CD14-positive monocyte (primary cell): Measurements from ENCODE around the gene TEX54. TPM values are rescaled to one million over a fixed set of nuclear protein-coding genes. Genes with fewer than 3 reads are reported as not detected.

Experiments
- DNase-seq, 3 donors: peaks; one replicate each; pipeline ENCODE4 v3.0.0-alpha.2; 2011 to 2022
- H2AFZ ChIP-seq: 2 replicates; pipeline ENCODE4 v1.6.0; 2012; ENCODE audit warnings: mild to moderate bottlenecking, low read depth, low read length, inconsistent platforms; ENCODE audit not compliant: insufficient read depth, poor library complexity, severe bottlenecking
- H3K27ac ChIP-seq, 2 donors: 1 replicate in 1 of 2; 2 replicates in 1 of 2; pipeline ENCODE4 v1.5.1; 2012 to 2013; ENCODE audit warnings: low read length in 2 of 2, control low read depth in 1 of 2, inconsistent platforms in 1 of 2, low read depth in 1 of 2, mild to moderate bottlenecking in 1 of 2
- H3K27me3 ChIP-seq, 2 donors: one replicate each; pipeline versions ENCODE4 v1.6.0 to v1.6.1; 2011 to 2013; ENCODE audit warnings: low read length in 2 of 2; ENCODE audit not compliant: control insufficient read depth in 2 of 2, insufficient read depth in 2 of 2
- H3K36me3 ChIP-seq, 2 donors: replicated peaks in 1 of 2; 1 replicate in 1 of 2; 2 replicates in 1 of 2; pipeline versions ENCODE4 v1.5.1 to v1.6.1; 2012 to 2013; ENCODE audit warnings: low read length in 2 of 2, control low read depth in 1 of 2, inconsistent platforms in 1 of 2, mild to moderate bottlenecking in 1 of 2; ENCODE audit not compliant: insufficient read depth in 2 of 2, control insufficient read depth in 1 of 2
- H3K4me1 ChIP-seq, 2 donors: 1 replicate in 1 of 2; 2 replicates in 1 of 2; pipeline versions ENCODE4 v1.5.1 to v1.6.1; 2012 to 2013; ENCODE audit warnings: low read length in 2 of 2, control low read depth in 1 of 2, inconsistent platforms in 1 of 2, mild to moderate bottlenecking in 1 of 2, moderate library complexity in 1 of 2; ENCODE audit not compliant: insufficient read depth in 2 of 2, control insufficient read depth in 1 of 2
- H3K4me2 ChIP-seq: replicated peaks from 2 replicates; pipeline ENCODE3; 2012; ENCODE audit warnings: low read length, moderate library complexity, mild to moderate bottlenecking; ENCODE audit not compliant: poor library complexity, severe bottlenecking; ENCODE audit errors: extremely low read depth
- H3K4me3 ChIP-seq, 3 experiments: fragments of 200-600 bp in 1 of 3; sonication (generic) in 1 of 3; replicated peaks in 1 of 3; 1 replicate in 2 of 3; 2 replicates in 1 of 3; pipeline ENCODE4 v1.5.1; 2011 to 2013; ENCODE audit warnings: low read length in 3 of 3, mild to moderate bottlenecking in 3 of 3, control low read depth in 2 of 3, low read depth in 2 of 3, inconsistent platforms in 1 of 3, moderate library complexity in 1 of 3
- H3K79me2 ChIP-seq: 2 replicates; pipeline ENCODE4 v1.6.0; 2012; ENCODE audit warnings: mild to moderate bottlenecking, control low read depth, inconsistent platforms, low read length, moderate library complexity; ENCODE audit not compliant: insufficient read depth
- H3K9ac ChIP-seq: 2 replicates; pipeline ENCODE4 v1.6.0; 2017; ENCODE audit warnings: low read length, mild to moderate bottlenecking; ENCODE audit not compliant: insufficient read depth, poor library complexity, severe bottlenecking
- H3K9me3 ChIP-seq, 2 donors: replicated peaks in 1 of 2; 1 replicate in 1 of 2; 2 replicates in 1 of 2; pipeline versions ENCODE4 v1.5.1 to v1.6.1; 2012 to 2013; ENCODE audit warnings: low read length in 2 of 2, control low read depth in 1 of 2; ENCODE audit not compliant: control insufficient read depth in 1 of 2, insufficient read depth in 1 of 2
- H4K20me1 ChIP-seq: 2 replicates; pipeline ENCODE4 v1.6.0; 2012; ENCODE audit warnings: mild to moderate bottlenecking, low read length, control low read depth, moderate library complexity; ENCODE audit not compliant: insufficient read depth
- H3K27ac Mint-ChIP-seq, 7 donors: one replicate each; pipeline ENCODE4 v1.8.0; 2020; ENCODE audit warnings: mild to moderate bottlenecking in 7 of 7, mixed read lengths in 7 of 7, moderate library complexity in 6 of 7, inconsistent platforms in 2 of 7
- H3K27me3 Mint-ChIP-seq, 3 donors: one replicate each; pipeline ENCODE4 v1.8.0; 2021 to 2022; ENCODE audit warnings: low read depth in 3 of 3, mild to moderate bottlenecking in 3 of 3, mixed read lengths in 3 of 3, moderate library complexity in 3 of 3, inconsistent platforms in 1 of 3
- H3K36me3 Mint-ChIP-seq, 2 donors: one replicate each; pipeline ENCODE4 v1.8.0; 2020; ENCODE audit warnings: mixed read lengths in 2 of 2, inconsistent platforms in 1 of 2, mild to moderate bottlenecking in 1 of 2
- H3K4me1 Mint-ChIP-seq: one replicate; pipeline ENCODE4 v1.8.0; 2020; ENCODE audit warnings: mild to moderate bottlenecking, mixed read lengths
- H3K4me3 Mint-ChIP-seq, 2 donors: one replicate each; pipeline ENCODE4 v1.8.0; 2020; ENCODE audit warnings: mild to moderate bottlenecking in 2 of 2, mixed read lengths in 2 of 2, moderate library complexity in 1 of 2
- H3K9me3 Mint-ChIP-seq, 7 donors: one replicate each; pipeline ENCODE4 v1.8.0; 2020 to 2022; ENCODE audit warnings: mixed read lengths in 7 of 7, mild to moderate bottlenecking in 6 of 7, moderate library complexity in 6 of 7, inconsistent platforms in 2 of 7
- CTCF ChIP-seq: fragments of 200-600 bp; IDR thresholded peaks from one replicate; pipeline ENCODE4 v1.8.0; 2022; ENCODE audit warnings: antibody characterized with exemption, mild to moderate bottlenecking
- WGBS: methylation state at CpG from one replicate; pipeline ENCODE4 v1.1.5; 2013; ENCODE audit warnings: missing lambda C conversion rate; ENCODE audit not compliant: insufficient coverage; 5-methylcytosine and 5-hydroxymethylcytosine counted together
- intact Hi-C, 2 donors: fragments of 100-400 bp; cut with micrococcal nuclease; formaldehyde crosslinking; loops; one replicate each; pipeline versions ENCODE4 v1.15.0 to v1.15.1; 2023
- polyA plus RNA-seq, 3 donors: library from polyadenylated mRNA; depleted of rRNA in 1 of 3; unstranded in 2 of 3; stranded (reverse) in 1 of 3; fragments of 300-500 nt in 2 of 3; fragments of >200 nt in 1 of 3; fragmentation: Illumina TruSeq in 2 of 3; gene quantifications; 1 replicate in 2 of 3; 2 replicates in 1 of 3; pipeline ENCODE4 v1.2.3, GENCODE V29; 2012 to 2021

Gene TEX54
- polyA plus RNA-seq, 3 donors, result 0.74 TPM; not detected in 2

- WGBS, result 38% methylated on average over 3 of the region's 3 CpGs
- H3K9ac ChIP-seq, result no peak overlapping the region
- peaks cover 33% of the 10 kb centered on the region for H4K20me1 ChIP-seq
- H3K4me1 ChIP-seq, result peaks cover 29 to 36% of the 10 kb centered on the region in 2 donors
- Mint-ChIP-seq H3K4me3 (no peak overlapping the region), H3K9me3 (no peaks in the 10 kb centered on the region), H3K27me3 (no peaks in the 10 kb centered on the region), H3K4me1 (peaks cover 38% of the 10 kb centered on the region), H3K27ac (peak overlapping the region in 1 of 7 donors; percentile 54), H3K36me3 (peaks cover 29 to 31% of the 10 kb centered on the region in 2 donors)
- no peak overlapping the region for H3K4me3 ChIP-seq
- peak overlapping the region in 1 of 2 donors; percentile 44 for H3K27ac ChIP-seq
- H3K36me3 ChIP-seq, result peaks cover 25 to 33% of the 10 kb centered on the region in 2 donors
- no peak for TF ChIP-seq CTCF
- no peak overlapping the region for H3K4me2 ChIP-seq
- DNase-seq, result no peak
- H3K9me3 ChIP-seq, result no peaks in the 10 kb centered on the region
- no peaks in the 10 kb centered on the region for H3K27me3 ChIP-seq
- H3K79me2 ChIP-seq, result peaks cover 42% of the 10 kb centered on the region
- intact Hi-C loops, result loop anchor here in 1 of 2 donors (10.0 kb wide), 1 partner anchor 237 kb away; the partner anchor contains the start of genes EML3 and ROM1
- H2AFZ ChIP-seq, result no peak overlapping the region
Measured at GRCh38 chr11:62851807-62852522, 19.3 kb upstream of the TEX54 start.

DNA sequence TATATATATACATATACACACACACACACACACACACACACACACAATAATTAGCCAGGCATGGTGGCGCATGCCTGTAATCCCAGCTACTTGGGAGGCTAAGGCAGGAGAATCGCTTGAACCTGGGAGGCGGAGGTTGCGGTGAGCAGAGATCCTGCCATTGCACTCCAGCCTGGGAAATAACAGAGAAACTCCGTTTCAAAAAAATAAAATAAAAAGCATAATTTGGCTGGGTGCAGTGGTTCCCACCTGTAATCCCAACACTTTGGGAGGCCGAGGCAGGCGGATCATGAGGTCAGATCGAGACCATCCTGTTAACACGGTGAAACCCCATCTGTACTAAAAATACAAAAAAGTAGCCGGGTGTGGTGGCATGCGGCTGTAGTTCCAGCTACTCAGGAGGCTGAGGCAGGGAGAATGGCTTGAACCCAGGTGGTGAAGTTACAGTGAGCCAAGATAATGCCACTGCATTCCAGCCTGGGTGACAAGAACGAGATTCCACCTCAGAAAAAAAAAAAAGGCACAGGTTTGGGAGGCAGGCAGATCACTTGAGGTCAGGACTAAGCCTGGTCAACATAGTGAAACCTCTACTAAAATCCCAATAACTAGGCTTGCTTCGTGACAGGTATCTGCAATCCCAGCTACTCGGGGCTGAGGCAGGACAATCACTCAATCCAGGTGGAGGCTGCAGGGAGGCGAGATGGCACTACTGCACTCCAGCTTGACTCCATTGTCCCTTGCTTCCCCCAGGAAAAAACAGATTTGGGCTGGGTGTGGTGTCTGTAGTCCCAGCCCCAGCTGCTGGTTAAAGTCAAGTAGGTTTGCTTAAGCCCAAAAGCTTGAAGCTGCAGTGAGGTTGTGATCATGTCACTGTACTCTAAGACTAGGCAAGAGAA lies 18.5 kb upstream of the TEX54 start:
- Histone ChIP-seq H4K20me1 (peaks cover 33% of the 10 kb centered on the region), H2AFZ (no peak overlapping the region), H3K4me3 (no peak overlapping the region), H3K4me2 (no peak overlapping the region), H3K36me3 (peaks cover 25 to 33% of the 10 kb centered on the region in 2 donors), H3K4me1 (peaks cover 21 to 28% of the 10 kb centered on the region in 2 donors), H3K27ac (peak overlapping the region in 1 of 2 donors; percentile 44), H3K27me3 (no peaks in the 10 kb centered on the region), H3K9ac (no peak overlapping the region), H3K79me2 (peaks cover 34% of the 10 kb centered on the region), H3K9me3 (no peaks in the 10 kb centered on the region)
- no peak for TF ChIP-seq CTCF
- intact Hi-C loops, result loop anchor here in 1 of 2 donors (10.0 kb wide), 1 partner anchor 236 kb away; the partner anchor contains the start of genes EML3 and ROM1
- no peaks in the 10 kb centered on the region for H3K9me3 Mint-ChIP-seq
- peak overlapping the region in 3 of 7 donors; percentile 25 to 54 (median 50) for H3K27ac Mint-ChIP-seq
- H3K4me3 Mint-ChIP-seq, result no peak overlapping the region
- H3K27me3 Mint-ChIP-seq, result no peaks in the 10 kb centered on the region
- WGBS, result 75% methylated on average over 6 of the region's 15 CpGs
- peaks cover 31% of the 10 kb centered on the region for H3K4me1 Mint-ChIP-seq
- no peak for DNase-seq
- peaks cover 29 to 31% of the 10 kb centered on the region in 2 donors for H3K36me3 Mint-ChIP-seq
